Stimulated activated naive CD4-positive, alpha-beta T cell treated with Interleukin-2 at 50 U/mL for 16 hours (primary cell): ENCODE measurements around the gene ARMC3.

Source experiments
- DNase-seq: peaks from one replicate; lab custom pipeline; 2025; lab: John Stamatoyannopoulos, UW

The ARMC3 gene

GRCh38 chr10:22992621-22993020 lies 64.8 kb downstream of the ARMC3 start:
- DNase-seq, result no peak

DNA sequence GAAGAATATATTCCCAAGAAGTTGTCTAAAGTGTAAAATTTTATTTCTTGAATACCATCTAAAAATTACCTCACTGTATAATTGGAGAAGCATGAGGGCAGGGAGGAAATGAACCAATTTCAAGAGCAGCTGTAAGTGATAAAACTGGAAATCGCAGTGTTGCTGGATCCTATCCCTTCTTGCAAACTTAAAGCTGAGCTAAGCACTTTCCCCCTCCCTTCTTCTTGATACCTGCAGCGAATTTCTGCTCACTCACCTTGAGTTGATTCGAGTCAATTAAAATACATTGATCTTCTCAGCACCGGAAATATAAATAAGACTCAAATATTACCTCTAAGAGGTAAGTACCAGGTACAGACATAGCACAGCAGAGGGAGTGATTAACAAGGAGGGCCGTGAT lies 65.5 kb downstream of the ARMC3 start:
- DNase-seq, result no peak

GRCh38 chr10:22997096-22997495 lies 69.2 kb downstream of the ARMC3 start:
- no peak for DNase-seq

GRCh38 chr10:22998091-22998490 lies 70.2 kb downstream of the ARMC3 start:
- DNase-seq, result no peak

DNA sequence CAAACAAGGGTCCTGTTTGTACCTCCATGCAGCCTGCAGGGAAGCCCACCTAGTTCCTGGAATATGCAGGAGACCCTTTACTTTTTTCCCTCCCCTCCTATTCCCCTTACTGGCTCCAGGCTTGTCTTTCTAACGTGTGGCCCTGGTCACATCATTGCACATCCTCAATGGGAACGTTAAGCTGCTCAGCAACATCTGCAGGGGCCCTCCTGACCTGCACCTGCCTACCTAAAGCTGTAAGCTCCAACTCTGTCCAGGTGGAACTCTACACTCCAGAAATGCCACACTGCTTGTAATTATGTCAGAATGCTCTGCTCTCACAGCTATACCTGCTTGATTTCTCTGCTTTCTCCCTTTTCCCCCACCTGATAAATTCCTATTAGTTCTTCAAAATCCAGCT lies 72.1 kb downstream of the ARMC3 start:
- no peak for DNase-seq

DNA sequence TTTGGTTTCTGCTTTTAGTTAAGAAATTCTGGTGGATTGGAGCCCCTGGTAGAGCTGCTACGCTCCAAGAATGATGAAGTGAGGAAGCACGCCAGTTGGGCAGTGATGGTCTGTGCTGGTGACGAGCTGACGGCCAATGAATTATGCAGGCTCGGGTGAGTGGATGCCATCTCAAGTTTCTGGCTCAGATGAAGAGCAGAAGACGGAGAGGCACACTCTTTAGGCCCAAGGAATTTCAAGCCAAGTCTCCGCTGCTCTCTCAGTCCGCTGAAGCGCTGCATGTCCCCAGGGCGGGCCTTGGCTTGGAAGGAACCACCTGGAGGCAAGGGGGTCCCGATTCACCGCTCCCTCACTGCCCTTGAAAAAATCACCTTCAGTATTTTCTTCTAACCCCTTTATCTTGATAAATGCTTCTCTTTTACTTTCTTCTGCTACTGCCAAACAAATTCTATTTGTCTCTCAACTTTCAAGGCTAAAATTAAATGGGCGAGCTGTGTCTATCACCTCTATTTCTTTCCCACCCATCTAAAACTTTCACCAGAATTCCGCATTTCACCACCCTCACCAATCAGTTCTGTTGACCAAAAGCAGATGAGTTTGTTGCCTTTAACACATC lies 74.2 kb downstream of the ARMC3 start:
- DNase-seq, result no peak

GRCh38 chr10:23005150-23005549 lies 77.3 kb downstream of the ARMC3 start:
- DNase-seq, result no peak

GRCh38 chr10:23013581-23014335 lies 85.9 kb downstream of the ARMC3 start:
- no peak for DNase-seq

DNA sequence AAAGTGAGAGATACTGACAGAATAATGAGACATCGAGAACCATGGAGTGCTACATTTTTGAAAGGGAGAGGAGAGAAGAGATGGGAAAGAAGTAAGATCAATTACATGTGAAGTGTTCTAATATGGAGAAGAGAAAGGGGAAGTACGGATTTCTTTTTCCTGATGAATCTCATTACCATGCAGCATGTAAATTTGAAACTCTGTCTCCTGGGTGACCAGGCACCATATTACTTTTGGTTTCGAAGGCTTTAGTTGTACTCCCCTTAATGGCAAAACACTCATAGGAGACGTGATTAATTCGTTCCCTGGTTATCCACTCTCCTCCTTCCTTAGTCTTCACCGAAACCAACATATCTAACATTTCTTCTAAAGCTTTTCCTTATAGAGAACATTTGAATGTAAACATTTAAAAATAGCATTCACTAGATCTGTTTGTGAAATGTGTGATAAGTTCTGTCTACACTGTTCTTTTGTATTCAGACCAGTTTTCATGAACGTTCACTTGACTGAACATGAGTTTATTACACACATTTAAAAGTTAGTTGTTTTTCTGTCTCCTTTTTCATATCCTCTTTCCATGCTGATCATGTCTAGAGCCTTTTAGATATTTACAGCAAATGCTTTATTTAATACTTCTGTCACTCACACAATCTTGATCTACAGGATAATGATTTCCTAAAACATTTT lies 87.3 kb downstream of the ARMC3 start:
- DNase-seq, result no peak

GRCh38 chr10:23016636-23017035 lies 88.8 kb downstream of the ARMC3 start:
- no peak for DNase-seq

DNA sequence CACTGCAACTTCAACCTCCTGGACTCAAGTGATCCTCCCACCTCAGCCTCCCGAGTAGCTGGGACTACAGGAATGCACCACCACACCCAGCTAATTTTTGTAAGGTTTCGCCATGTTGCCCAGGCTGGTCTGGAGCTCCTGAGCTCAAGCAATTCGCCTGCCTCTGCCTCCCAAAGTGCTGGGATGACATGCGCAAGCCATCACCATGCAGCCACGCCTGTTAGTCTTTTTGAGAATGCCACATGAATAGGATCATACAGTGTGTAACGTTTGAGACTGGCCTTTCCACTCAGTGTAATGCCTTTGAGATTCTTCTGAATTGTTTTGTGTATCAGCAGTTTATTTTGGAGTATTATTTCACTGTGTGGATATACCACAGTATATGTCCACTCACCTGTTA lies 91.8 kb downstream of the ARMC3 start:
- DNase-seq, result no peak

GRCh38 chr10:23021430-23021829 lies 93.6 kb downstream of the ARMC3 start:
- no peak for DNase-seq

DNA sequence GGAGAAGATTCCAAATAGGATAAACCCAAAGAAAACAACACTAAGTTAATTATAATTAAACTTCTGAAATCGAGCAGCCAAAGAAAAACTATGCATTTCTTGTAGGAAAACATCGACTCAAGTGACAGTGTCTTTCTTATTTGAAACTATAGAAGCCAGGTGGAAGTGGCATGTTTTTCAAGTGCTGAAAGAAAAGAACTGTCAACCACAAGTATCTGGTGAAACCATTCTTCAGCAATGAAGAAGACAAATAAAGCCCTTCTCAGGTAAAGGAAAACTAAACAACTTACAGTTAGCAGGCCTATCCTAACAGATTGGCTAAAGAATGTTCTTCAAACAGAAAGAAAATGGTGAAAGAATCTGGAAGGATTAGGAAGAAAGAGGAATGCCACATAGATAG lies 96.1 kb downstream of the ARMC3 start:
- no peak for DNase-seq

DNA sequence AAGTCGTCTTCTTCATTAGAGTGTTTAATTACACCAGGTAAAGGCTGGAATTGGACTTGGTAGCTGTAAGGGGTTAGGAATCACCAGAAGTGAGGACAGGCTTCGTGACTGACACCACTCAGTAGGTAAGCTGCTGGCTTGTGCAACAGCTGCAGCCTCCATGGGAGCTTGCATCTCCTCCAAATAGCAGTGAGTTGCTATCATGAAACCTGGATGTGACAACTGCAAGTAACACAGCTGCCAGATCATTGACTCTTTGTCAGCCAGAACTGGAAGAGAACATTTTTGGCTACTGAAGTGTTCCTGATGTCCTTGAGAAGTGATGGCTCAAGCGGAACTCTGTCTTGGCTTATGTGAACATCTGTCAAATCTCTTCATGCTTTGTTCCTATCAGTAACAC lies 103.5 kb downstream of the ARMC3 start:
- no peak for DNase-seq

DNA sequence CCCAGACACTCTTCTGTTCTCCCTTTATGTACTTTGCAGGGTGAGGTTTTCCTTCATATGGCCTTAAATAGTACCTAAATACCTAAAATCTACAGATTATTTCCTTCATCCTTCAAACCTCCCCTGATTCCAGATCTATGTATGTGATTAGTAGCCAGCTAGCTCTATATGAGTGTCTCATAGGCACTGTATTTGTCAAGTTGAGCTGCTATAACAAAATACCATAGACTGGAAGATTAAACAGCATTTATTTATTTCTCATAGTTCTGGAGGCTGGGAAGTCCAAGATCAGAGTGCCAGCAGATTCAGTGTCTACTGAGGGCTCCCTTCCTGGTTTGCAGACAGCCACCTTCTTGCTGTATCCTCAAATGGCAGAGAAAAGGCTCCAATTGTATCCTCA lies 106.9 kb downstream of the ARMC3 start:
- DNase-seq, result no peak

DNA sequence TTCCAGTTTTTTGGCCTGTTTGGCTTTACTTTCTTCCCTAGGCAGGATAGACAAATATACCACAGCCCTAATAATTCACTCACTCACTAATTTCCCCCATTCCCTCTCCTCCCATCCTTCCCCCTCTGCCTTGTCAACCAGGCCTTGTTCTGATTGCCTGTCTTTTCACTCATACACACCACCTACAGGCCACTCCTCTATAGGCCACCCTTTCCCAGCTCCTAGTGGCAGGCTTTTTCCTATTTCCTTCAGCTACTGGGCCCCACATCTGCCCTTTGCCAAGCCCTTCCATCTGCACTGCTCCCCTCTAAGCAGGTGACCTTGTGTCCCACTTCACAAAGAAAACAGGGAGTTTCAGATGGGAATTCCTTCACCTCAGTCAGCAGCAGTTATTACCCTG lies 107.7 kb downstream of the ARMC3 start:
- no peak for DNase-seq

DNA sequence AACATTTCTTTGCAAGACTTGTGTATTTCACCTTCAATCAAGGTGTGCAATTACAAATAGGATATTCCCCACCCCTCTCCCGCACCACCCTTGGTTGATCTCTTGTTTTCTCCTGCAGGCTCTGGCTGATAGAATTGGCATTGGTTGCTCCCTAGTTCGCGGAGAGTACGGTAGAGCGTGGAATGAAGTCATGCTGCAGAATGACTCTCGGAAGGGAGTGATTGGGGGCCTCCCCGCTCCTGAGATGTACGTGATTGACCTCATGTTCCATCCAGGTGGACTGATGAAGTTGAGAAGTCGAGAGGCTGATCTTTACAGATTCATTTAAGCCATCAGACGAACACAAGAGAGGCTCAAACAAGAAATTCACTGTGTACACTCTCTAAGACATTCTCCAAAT lies 109.3 kb downstream of the ARMC3 start:
- no peak for DNase-seq

DNA sequence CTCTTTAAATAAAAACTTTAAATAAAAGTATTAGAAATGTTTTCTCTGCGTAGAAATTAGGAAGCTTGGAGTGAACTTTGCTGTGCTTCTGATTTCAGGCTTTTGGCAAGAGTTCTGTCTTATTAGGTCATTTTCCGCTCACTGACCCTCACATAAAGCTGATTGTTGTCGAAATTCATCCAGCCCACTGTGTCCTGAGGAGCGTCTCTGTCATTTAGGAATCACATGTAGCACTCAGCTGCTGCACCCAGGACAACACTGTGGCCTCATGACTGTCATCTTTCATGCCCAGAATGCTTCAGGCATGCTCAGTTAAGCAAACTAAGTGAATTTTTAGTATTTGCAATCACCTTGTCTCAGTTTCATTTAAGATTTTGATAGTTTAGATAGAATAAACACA lies 109.7 kb downstream of the ARMC3 start:
- no peak for DNase-seq

- DNase-seq, result no peak
These were observed 110.3 kb downstream of the ARMC3 start for GRCh38 chr10:23038172-23038571.

DNA sequence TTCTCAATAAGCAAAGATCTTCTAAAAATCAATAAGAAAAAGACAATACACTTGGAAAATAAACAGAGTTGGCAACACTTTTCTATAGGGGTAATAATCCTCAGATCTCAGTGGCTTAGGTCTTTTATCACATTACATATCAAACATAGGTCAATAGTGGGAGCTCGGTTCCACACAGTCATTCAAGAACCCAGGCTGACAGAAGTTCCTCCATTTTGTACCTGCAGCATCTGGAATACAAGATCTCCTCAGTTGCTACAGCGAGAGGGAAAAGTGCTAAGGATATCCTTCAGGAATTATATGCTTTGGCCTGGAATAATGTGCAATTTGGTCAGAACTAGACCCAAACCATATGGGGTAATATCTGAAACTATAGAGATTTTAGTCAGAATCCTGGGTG lies 112.1 kb downstream of the ARMC3 start:
- DNase-seq, result no peak

DNA sequence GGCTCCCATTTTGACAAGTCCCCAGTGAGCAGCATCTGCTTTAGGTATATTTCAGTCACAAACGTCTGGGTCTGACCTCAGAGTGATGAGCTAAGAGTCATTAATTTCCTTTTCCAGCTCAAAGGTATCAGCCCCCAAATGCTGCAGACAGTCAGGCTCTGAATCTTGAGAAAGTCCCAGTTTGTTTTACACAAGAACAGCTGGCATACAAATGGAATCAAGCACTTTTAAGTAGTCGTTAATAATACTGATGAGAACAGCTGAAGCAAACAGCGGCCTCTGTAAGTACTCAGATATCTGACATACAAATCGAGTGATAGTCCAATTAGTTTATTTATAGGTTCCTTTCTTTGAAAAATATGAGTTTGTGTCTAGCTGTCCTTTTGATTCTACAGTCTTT lies 118.2 kb downstream of the ARMC3 start:
- no peak for DNase-seq

- no peak for DNase-seq
These were observed 119.6 kb downstream of the ARMC3 start for GRCh38 chr10:23047201-23048050.

DNA sequence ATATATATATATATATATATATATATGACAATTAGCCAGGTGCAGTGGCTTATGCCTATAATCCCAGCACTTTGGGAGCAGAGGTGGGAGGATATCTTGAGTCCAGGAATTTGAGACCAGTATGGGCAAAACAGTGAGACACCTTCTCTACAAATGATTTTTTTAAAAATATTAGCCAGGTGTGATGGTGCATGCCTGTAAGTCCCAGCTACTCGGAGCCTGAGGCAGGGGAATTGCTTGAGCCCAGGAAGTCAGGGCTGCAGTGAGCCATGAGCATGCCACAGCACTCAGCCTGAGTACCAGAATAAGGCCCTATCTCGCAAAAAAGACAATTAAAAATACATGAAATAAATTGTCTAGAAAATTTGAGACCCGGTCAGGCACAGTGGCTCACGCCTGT lies 120.3 kb downstream of the ARMC3 start:
- DNase-seq, result no peak
